Retina (tissue), 1 donor: ENCODE data around the gene NECAB2.
A peak's percentile ranks its signal among the peaks of the same experiment; 100 is the strongest.

Source experiments
- DNase-seq: peaks from one replicate; pipeline ENCODE4 v3.0.0-alpha.2; 2016

The NECAB2 gene

GRCh38 chr16:83968306-83968851, 335 bp downstream of the NECAB2 start:
- no peak for DNase-seq

DNA sequence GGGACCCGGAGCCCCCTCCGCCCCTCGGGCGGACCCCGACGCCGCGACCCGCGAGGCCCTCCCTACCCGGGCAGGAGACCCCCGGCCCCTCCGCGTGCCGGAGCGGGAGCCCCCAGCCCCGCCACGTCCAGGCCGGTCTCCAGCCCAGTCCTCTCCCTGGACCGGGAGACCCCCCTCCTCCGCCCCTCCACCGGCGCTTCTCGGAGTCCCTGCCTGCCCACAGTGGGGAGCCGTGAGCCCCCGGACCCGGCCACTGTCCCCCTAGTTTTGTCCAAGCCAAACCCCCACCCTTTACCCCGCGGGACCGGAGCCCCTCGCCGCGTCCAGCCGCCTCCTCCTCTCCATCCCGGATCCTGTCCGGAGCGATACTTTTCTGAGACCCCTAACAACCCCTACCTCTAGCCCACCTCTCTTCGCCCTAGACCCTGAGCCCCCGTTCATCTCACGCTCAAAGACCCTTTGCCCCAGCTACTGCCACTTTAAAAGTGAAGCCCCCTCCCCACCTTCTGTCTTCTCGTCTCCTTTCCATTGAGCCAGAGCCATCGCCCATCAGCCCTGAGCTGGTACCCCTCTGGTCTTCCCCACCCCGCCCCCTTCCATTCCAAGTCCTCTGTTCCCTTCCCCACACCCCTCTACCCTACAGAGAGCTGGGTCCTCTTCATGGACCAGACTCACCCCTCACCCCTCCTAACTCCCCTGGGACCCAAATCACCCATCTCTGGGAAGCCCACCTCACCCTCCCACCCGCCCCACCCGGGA, 1.0 kb downstream of the NECAB2 start:
- no peak for DNase-seq

DNA sequence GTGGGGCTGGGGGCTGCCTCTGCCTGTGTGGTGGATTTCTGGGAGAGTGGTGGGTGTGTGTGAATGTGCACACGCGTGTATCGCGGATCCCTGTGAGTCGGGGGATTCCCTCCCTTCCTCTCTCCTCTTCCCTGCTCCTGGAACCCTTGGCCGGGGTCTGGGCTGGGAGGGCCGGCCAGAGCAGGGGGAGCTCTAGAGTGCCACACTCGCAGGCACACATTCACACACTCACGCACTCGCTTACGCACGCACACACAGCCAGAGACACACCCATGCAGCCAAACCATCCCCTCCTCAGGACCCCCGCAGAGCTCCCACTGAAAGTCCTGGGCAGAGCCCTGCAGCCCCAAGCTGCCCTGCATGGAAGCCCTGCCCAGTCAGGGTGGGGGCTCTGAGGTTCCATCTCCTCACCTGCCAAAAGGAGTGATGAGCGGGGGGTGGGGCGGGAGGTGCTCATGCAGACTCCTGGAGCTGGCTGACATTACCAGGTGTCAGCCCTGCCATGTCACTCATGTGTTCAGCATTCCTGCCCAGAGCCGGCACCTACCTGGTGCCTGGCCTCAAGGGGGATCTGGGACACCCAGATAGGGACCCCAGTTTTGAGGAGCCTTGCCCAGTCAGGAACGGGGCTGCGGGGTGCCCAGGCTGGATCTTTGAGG, 1.9 kb downstream of the NECAB2 start:
- DNase-seq = no peak

GRCh38 chr16:83970430-83970815, 2.4 kb downstream of the NECAB2 start:
- DNase-seq = no peak

DNA sequence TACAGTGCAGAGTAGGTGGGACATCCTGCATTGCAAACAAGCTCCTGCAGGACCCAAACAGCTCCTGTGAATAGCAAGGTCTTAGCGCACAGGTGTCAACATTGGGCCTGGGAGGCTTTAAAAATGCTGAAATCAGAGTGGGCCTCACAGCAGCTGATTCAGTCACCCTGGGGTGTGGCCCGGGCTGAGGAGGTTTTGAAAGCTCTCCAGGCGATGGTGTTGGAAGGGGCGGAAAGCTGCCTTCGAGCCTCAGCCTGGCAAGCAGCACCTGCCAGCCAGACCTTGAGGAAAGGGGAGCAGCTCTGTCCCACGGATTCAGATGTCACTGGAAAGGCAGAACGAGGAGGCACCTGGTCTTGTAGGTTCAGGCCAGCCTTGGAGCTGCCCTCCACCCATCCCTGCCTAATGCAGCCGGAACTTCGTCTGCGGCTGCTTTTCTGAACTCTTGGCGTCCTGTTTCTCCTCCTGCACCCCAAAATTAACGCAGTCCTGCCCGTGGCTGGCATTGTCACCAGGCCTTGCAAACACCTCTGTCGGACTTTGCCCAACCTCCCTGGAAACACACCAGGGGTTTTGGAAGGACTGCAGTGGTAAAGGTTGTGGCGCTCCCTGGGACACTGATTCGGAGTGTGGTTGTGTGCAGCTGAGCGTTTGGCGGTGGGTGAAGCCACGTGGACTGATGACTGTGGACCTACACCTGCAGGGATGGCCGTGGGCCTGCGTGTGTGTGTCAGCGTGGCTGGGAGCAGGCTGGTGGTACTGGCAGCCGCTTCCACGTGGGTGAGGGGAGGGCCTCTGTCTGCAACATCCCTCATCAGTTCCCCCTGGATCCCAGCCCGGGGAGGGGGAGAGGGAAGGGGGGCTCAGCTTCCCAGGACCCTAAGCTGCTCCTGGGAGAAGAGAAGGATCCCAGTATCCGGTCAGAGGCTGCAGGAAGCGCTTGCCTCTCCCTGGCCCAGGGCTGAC, 3.4 kb downstream of the NECAB2 start:
- no peak for DNase-seq

DNA sequence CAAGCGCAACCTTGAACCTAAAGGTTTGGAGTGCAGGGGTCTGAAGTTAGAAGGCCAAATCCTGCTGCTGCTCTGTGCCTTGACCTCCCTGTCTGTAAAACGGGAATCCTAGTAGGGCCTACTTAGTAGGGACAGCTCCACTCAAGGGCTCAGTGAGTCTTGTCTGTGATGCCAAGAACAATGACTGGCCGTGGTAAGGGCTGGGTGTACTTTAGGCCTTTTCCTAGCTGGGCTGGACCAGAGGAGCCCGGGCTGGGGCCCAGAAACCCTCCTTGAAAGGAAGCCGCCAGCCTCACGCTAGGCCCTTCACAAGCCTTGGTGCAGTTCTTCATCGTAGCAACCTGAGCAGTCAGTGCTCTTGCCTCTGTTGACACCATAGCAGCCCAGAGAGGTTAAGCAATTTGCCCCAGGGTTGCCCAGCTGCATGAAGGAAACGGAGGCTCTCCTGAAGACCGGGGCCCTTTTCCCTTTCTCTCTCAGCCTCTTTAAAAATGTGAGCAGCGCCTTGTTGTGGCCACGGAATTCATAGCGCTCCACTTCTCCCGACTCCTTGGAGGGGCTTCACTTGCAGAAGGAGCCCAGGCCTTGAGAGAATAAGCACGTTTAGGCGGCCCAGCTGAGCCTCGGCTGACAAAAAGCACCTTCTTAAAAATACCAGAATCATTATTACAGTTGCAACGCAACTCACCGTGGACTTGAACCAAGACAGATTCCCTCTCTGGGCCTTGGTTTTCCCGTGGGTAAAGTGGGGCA, 4.4 kb downstream of the NECAB2 start:
- DNase-seq = no peak

- DNase-seq = no peak
Observed at GRCh38 chr16:83973077-83973476, 5.0 kb downstream of the NECAB2 start.

GRCh38 chr16:83973581-83974385, 5.7 kb downstream of the NECAB2 start:
- no peak for DNase-seq

GRCh38 chr16:83974475-83974874, 6.4 kb downstream of the NECAB2 start:
- no peak for DNase-seq

DNA sequence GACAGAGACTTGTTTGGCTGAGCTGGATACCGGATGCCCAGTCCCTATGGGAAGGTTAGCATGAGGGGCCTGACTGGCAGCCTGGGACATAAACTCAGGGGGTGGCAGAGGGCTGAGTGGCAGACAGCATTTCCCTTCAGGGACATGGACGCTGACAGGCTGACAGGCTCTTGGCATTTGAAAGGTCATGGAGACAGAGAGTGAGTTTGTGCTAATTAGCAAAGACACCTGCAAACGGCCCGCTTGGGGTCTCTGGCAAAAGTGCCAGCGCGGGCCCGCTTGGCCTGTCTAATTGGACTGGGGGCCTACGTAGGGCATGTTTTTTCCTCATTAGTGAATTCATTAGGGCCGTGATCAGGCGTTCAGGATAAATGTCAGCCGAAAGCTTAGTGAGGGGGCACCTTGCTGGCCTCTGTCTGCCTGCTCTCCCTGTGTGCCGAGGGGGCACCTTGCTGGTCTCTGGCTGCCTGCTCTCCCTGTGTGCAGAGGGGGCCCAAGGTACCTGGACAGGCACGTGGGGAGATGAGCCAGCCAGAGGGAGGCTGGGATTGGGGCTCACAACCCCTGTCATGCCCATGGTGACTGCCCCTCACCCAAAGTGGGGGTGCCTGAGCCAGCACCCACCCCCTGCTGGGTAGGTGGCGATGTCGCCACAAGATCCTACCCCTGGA, 7.7 kb downstream of the NECAB2 start:
- DNase-seq = peak; percentile 79

GRCh38 chr16:83977056-83977815, 9.2 kb downstream of the NECAB2 start:
- DNase-seq = no peak

- no peak for DNase-seq
Observed at GRCh38 chr16:83978401-83978904, 10.4 kb downstream of the NECAB2 start.

- no peak for DNase-seq
Observed at GRCh38 chr16:83979441-83979840, 11.4 kb downstream of the NECAB2 start.

DNA sequence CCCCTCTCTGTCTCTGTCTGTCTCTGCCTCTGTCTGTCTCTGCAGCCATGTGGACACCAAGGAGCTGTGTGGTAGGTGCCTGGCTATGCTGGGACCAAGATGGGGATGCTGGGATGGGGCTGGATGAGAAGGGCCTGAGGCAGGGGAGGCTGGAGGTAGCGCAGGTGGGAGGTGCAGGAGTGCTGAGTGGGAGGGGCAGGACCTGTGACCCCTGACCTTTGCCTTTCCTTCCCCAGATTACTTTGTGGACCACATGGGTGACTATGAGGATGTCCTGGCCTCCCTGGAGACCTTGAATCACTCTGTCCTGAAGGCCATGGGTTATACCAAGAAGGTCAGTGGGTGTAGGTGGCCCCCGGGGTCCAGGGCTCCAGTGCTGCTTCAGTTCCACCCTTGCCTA, 12.8 kb downstream of the NECAB2 start:
- no peak for DNase-seq

GRCh38 chr16:83981799-83982198, 13.8 kb downstream of the NECAB2 start:
- no peak for DNase-seq

DNA sequence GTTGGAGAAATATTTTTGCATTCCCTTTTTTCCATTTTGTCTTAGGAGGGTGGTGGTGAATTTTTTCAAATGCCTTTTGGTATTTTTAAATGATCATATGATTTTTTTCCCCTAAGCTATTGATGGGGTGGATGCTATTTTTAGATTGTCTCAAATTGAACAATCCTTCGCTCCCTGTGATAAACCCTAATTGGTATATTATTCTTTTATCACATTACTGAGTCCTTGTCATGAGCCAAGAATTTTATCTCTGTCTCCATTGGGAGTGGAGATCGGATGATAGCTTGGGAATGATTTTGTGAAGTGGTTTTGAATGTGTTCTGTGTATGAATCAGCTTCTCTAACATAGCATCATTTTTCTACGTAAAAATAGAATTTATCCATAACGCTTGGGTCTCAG, 15.4 kb downstream of the NECAB2 start:
- no peak for DNase-seq

DNA sequence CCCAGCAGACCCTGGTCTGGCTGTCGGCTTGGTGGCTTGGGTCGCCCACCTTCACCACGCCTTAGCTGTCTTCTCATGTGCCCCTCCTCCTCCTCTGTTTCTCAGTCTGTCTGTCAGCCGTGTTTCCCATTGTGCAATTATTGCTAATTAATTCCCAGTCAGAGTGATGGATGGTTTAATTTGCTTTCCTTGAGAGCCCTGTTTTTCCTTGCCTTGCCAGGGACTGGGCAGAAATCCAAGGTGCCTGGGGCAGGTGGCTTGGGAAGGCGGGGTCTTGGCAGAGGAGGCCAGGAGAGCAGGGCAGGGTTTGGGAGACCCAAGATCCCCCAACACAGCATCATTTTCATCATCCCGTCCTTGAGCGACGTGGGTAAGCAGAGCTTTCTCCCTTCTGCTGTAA, 21.3 kb downstream of the NECAB2 start:
- no peak for DNase-seq

GRCh38 chr16:83990492-83990891, 22.4 kb downstream of the NECAB2 start:
- DNase-seq = no peak

DNA sequence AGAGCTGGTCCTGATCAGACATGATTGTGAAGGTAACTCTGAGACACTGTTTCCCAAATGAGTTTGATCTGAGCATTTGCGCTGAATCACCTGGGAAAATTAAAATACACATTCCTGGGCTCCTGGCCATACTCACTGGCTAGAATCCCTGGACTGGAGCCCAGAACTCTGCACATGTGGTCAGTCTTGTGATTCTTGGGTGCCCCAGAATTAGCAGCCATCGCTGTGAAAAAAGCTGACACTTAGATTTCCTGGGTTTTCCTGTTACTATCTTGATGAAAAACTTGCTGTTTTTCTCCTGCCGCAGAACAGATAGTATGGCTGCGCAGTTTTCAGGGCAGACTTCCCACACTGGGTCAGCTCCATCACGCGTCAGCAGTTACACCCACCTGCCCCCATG, 24.6 kb downstream of the NECAB2 start:
- no peak for DNase-seq

DNA sequence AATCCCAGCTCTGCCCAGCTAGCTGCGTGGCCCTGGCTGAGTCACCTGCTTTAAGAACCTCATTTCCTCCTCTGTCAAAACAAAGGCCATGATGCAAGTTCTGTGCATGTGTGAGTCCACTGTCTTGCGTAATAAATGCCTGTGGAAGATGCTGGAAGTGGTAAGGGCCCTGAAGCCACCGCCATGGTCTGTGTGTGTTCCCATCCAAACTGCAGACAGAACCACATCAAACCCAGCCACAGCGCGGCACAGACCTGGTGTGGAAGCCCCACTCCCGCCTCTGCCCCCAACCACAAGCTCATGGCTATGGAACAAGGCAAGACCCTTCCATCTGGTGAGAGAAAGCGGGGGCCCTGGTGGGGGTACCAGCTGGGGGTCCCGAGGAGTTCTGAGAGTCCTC, 26.0 kb downstream of the NECAB2 start:
- no peak for DNase-seq
